Upper lobe of left lung (tissue), 4 donors: ENCODE data around the gene MCAM.

Experiments used
- CTCF ChIP-seq, 6 experiments: fragments of 450-650 bp in 4 of 6; fragments of 200-600 bp in 2 of 6; sonication (generic) in 2 of 6; IDR thresholded peaks; one replicate each; pipeline ENCODE4 v1.5.1; 2016 to 2019; ENCODE audit warnings: antibody characterized with exemption in 6 of 6
- POLR2AphosphoS5 ChIP-seq, 2 donors: sonication (generic); formaldehyde crosslinking; IDR thresholded peaks; one replicate each; pipeline ENCODE4 v1.5.1; 2017; ENCODE audit warnings: antibody characterized with exemption in 2 of 2

- TF ChIP-seq POLR2AphosphoS5 (IDR thresholded peaks at IDR 0.05) (no peak), CTCF (IDR thresholded peaks at IDR 0.05) (no peak)
Observed at GRCh38 chr11:119307219-119307618, 9.7 kb downstream of the MCAM start.
